HL-60 (cell line): ENCODE measurements around the gene ST6GALNAC3.

Source experiments
- DNase-seq, 2 experiments: peaks; one replicate each; pipeline ENCODE4 v3.0.0-alpha.2; 2010 to 2020; ENCODE audit warnings: low read depth in 1 of 2, low spot score in 1 of 2
- H3K27ac ChIP-seq: fragments of 250-450 bp; sonication (Bioruptor Pico); replicated peaks from 2 replicates; pipeline ENCODE4 v1.5.1; 2020; ENCODE audit warnings: mild to moderate bottlenecking, moderate library complexity
- H3K27me3 ChIP-seq: fragments of 250-450 bp; sonication (Bioruptor Pico); 2 replicates; pipeline ENCODE4 v1.5.1; 2021; ENCODE audit warnings: mild to moderate bottlenecking, moderate library complexity; ENCODE audit not compliant: insufficient read depth, poor library complexity, severe bottlenecking
- H3K4me3 ChIP-seq: replicated peaks from 2 replicates; pipeline ENCODE4 v1.5.1; 2011; ENCODE audit warnings: mild to moderate bottlenecking, control low read depth, low read length; ENCODE audit not compliant: insufficient read depth
- GABPA ChIP-seq: IDR thresholded peaks from 2 replicates; pipeline ENCODE4 v1.6.1; 2012; ENCODE audit warnings: low read depth
- POLR2AphosphoS5 ChIP-seq: IDR thresholded peaks from 2 replicates; pipeline ENCODE4 v1.6.1; 2012; ENCODE audit warnings: low read depth
- SPI1 ChIP-seq: IDR thresholded peaks from 2 replicates; pipeline ENCODE4 v1.6.1; 2012; ENCODE audit warnings: low read depth, mild to moderate bottlenecking, borderline replicate concordance
- TF ChIP-seq, protein P1 (sequence below): IDR thresholded peaks from one replicate; pipeline ENCODE4 v1.5.1; 2011; ENCODE audit warnings: low read length, control low read depth, inconsistent platforms; ENCODE audit not compliant: insufficient read depth
- TF ChIP-seq, protein P2 (sequence below): IDR thresholded peaks from 2 replicates; pipeline ENCODE4 v1.6.1; 2012; ENCODE audit warnings: low read depth; ENCODE audit not compliant: insufficient replicate concordance

ST6GALNAC3 gene

DNA sequence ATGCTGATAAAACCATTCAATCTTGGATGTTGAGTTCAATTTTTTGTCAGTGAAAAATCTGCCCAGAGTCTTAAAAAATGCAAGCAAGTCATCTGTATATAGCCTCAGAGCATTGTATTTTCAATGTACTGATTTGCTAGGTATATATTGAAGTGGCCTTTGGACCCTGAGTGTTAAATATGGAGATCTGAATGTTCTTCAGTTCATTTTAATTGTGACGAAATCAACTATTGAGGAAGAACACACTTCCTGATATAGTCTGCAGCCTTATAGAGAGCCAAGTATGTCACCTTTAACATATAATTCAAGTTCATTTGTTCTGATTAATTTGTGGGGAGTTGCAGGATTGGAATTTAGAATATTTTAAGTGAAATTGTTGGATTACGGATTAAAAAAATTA, 128.1 kb downstream of the ST6GALNAC3 start:
- no peaks in the 10 kb centered on the region for H3K27me3 ChIP-seq
- H3K4me3 ChIP-seq = no peak overlapping the region
- DNase-seq = no peak
- no peak overlapping the region for H3K27ac ChIP-seq
- TF ChIP-seq POLR2AphosphoS5 = no peak
- TF ChIP-seq, protein P1, sequence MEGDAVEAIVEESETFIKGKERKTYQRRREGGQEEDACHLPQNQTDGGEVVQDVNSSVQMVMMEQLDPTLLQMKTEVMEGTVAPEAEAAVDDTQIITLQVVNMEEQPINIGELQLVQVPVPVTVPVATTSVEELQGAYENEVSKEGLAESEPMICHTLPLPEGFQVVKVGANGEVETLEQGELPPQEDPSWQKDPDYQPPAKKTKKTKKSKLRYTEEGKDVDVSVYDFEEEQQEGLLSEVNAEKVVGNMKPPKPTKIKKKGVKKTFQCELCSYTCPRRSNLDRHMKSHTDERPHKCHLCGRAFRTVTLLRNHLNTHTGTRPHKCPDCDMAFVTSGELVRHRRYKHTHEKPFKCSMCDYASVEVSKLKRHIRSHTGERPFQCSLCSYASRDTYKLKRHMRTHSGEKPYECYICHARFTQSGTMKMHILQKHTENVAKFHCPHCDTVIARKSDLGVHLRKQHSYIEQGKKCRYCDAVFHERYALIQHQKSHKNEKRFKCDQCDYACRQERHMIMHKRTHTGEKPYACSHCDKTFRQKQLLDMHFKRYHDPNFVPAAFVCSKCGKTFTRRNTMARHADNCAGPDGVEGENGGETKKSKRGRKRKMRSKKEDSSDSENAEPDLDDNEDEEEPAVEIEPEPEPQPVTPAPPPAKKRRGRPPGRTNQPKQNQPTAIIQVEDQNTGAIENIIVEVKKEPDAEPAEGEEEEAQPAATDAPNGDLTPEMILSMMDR = no peak
- TF ChIP-seq GABPA = no peak
- TF ChIP-seq, protein P2, sequence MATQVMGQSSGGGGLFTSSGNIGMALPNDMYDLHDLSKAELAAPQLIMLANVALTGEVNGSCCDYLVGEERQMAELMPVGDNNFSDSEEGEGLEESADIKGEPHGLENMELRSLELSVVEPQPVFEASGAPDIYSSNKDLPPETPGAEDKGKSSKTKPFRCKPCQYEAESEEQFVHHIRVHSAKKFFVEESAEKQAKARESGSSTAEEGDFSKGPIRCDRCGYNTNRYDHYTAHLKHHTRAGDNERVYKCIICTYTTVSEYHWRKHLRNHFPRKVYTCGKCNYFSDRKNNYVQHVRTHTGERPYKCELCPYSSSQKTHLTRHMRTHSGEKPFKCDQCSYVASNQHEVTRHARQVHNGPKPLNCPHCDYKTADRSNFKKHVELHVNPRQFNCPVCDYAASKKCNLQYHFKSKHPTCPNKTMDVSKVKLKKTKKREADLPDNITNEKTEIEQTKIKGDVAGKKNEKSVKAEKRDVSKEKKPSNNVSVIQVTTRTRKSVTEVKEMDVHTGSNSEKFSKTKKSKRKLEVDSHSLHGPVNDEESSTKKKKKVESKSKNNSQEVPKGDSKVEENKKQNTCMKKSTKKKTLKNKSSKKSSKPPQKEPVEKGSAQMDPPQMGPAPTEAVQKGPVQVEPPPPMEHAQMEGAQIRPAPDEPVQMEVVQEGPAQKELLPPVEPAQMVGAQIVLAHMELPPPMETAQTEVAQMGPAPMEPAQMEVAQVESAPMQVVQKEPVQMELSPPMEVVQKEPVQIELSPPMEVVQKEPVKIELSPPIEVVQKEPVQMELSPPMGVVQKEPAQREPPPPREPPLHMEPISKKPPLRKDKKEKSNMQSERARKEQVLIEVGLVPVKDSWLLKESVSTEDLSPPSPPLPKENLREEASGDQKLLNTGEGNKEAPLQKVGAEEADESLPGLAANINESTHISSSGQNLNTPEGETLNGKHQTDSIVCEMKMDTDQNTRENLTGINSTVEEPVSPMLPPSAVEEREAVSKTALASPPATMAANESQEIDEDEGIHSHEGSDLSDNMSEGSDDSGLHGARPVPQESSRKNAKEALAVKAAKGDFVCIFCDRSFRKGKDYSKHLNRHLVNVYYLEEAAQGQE = no peak
- no peak for TF ChIP-seq SPI1

DNA sequence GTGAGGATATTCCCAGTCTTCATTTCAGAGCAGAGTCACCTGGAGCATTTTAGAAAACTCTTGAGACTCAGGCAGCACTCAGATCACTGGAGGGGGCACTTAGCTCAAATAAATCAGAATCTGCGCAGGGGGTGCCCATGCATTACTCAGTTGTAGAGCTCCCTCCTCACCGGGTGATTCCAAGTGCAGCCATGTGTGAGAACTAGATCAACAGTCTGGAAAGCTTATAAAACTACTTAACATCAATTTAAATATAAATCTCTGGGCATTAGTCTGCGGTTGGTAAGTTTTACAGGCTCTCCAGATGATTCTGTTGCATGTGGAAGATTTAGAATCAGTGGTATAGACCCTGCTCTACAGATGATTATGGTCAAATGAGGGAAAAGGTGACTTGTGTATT, 128.6 kb downstream of the ST6GALNAC3 start:
- no peak for DNase-seq

DNA sequence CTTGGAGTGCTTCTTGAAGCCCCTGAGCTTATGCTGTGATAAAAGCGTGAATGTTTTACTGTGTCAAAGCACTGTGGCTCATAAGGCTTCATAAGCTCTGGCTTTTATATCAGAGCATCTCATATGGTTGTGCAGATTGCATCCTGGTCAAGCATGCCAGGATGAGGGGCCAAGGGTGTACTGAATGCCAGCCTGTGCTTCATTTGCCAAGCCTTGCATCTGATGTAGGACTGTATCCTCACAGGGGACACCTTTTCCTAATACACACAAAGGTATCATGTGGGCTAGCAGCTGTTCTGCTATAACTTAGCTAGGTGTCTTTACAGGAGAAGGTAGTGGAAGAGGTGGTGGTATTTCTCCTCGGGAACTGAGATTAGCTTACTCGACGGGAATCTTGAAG, 134.7 kb downstream of the ST6GALNAC3 start:
- TF ChIP-seq GABPA (no peak), SPI1 (no peak), POLR2AphosphoS5 (no peak)
- TF ChIP-seq, protein P2 = no peak
- TF ChIP-seq, protein P1 = no peak
- Histone ChIP-seq H3K4me3 (no peak overlapping the region), H3K27ac (no peak overlapping the region), H3K27me3 (no peaks in the 10 kb centered on the region)
- no peak for DNase-seq

More for the DNA sequence above, 128.6 kb downstream of the ST6GALNAC3 start:
- H3K27me3 ChIP-seq = no peaks in the 10 kb centered on the region
- H3K27ac ChIP-seq = no peak overlapping the region
- no peak overlapping the region for H3K4me3 ChIP-seq
- no peak for TF ChIP-seq SPI1
- TF ChIP-seq, protein P1 = no peak

DNA sequence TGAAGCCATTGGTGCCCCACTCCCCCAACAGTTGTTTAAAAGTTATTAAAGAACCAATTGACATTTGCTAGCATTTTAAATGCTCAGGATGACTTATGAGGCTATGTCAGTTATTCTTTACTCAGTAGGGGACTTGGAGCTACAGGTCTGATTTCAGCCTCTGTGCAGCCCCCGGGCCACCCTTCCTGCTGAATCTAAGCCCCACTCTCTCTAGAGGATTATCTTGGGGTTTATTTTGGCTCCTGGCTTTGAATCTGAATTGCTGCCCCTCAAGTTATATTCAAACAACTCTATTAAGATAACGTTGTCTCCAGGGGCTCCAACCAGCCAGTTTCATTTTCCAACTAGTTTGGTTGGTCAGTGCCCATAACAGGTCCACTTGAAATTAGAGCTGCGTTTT, 135.1 kb downstream of the ST6GALNAC3 start:
- Histone ChIP-seq H3K4me3 (no peak overlapping the region), H3K27me3 (no peaks in the 10 kb centered on the region), H3K27ac (no peak overlapping the region)
- DNase-seq = no peak
- TF ChIP-seq SPI1 (no peak), GABPA (no peak), POLR2AphosphoS5 (no peak)
- TF ChIP-seq, protein P2 = no peak
- TF ChIP-seq, protein P1 = no peak
